ENCODE data around the gene MTG1.
"Not testable (repeated sequence)": the region's sequence is repeated elsewhere in the genome, so short reads cannot be mapped to it uniquely, and the experiment has no call there.

The MTG1 gene

DNA sequence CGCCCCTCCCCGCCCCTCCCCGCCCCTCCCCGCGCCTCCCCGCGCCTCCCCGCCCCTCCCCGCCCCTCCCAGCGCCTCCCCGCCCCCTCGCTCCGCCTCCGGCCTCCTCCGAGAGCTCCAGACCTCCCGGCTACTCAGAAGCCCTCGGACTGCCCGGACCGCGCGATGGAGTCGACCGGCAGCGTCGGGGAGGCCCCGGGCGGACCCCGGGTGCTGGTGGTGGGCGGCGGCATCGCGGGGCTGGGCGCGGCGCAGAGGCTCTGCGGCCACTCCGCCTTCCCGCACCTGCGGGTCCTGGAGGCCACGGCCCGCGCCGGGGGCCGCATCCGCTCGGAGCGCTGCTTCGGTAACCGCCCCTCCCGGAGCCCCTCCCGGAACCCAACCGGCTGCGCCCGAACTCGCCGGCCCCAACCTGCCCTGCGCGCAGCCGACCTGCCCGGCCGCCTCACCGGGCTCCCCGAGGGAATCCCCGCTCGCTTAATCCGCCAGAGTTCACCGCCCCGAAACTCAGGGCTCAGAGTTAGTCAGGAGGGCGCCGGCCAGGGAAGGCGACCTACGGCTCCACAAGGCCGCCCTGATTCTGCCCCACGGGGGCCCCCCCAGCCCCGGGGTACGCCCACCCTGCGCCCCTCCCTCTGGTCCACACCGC lies 14.7 kb upstream of the MTG1 start, which contains the start of gene PAOX:
Gene PAOX (plus strand): TSS at position 111 of the 649 bp plus-strand sequence. CDS start 55 bp downstream, at position 166.
- peak; percentile 48 for DNase-seq (ENCODE audit: low read depth)
- H3K4me3 ChIP-seq (ENCODE audit: control insufficient read depth, low read depth, low read length) = peak within 1 kb of the TSS; percentile 63
- no peak for TF ChIP-seq CTCF (conservative IDR thresholded peaks at IDR 0.05; ENCODE audit: control insufficient read depth, insufficient read depth, low read depth, low read length)

- DNase-seq (ENCODE audit: low read depth) = no peak
- peak overlapping the region; percentile 33 for H3K4me3 ChIP-seq (ENCODE audit: control insufficient read depth, low read depth, low read length)
- no peak for TF ChIP-seq CTCF (conservative IDR thresholded peaks at IDR 0.05; ENCODE audit: control insufficient read depth, insufficient read depth, low read depth, low read length)
Observed at GRCh38 chr10:133379801-133380666, 13.9 kb upstream of the MTG1 start.

- H3K4me3 ChIP-seq (ENCODE audit: control insufficient read depth, low read depth, low read length) = no peak overlapping the region
- no peak for TF ChIP-seq CTCF (conservative IDR thresholded peaks at IDR 0.05; ENCODE audit: control insufficient read depth, insufficient read depth, low read depth, low read length)
Observed at GRCh38 chr10:133381036-133381435, 12.9 kb upstream of the MTG1 start.

DNA sequence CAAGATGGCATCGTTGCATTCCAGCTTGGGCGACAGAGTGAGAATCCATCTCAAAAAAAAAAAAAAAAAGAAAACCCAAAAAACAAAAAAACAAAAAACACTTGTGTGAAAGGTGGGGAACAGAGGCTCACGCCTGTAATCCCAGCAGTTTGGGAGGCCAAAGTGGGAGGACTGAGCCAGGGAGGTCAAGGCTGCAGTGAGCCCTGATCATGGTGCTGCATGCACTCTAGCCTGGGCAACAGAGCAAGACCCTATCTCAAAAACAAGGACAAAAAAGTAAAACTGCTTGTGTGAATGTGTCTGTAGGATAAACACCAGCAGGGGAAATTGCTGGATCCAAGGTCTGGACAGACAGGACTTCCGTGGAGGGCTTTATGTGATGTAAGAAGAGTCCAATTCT lies 10.4 kb upstream of the MTG1 start:
- no peak overlapping the region for H3K4me3 ChIP-seq (ENCODE audit: control insufficient read depth, low read depth, low read length)
- no peak for DNase-seq (ENCODE audit: low read depth)
- TF ChIP-seq CTCF (conservative IDR thresholded peaks at IDR 0.05; ENCODE audit: control insufficient read depth, insufficient read depth, low read depth, low read length) = no peak

More at GRCh38 chr10:133381036-133381435, 12.9 kb upstream of the MTG1 start:
- no peak for DNase-seq (ENCODE audit: low read depth)

DNA sequence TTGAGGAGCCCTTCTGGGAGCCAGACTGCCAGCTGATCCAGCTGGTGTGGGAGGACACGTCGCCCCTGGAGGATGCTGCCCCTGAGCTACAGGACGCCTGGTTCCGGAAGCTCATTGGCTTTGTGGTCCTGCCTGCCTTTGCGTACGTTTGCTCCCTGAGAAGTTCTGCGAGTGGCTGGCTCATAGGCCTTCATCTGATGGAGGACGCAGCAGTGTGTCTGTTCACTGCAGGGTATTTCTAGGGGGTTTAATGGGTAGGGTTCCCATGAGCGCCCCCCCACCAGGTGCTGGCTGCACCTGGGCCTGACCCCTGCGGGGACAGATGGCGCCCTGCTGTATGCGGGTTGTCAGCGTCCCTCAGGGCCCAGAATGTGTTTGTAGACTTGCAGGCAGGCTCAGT lies 9.9 kb upstream of the MTG1 start:
- no peak for TF ChIP-seq CTCF (conservative IDR thresholded peaks at IDR 0.05; ENCODE audit: control insufficient read depth, insufficient read depth, low read depth, low read length)
- no peak for DNase-seq (ENCODE audit: low read depth)
- no peak overlapping the region for H3K4me3 ChIP-seq (ENCODE audit: control insufficient read depth, low read depth, low read length)

GRCh38 chr10:133385214-133385613 lies 8.7 kb upstream of the MTG1 start:
- no peak overlapping the region for H3K4me3 ChIP-seq (ENCODE audit: control insufficient read depth, low read depth, low read length)
- no peak for DNase-seq (ENCODE audit: low read depth)
- TF ChIP-seq CTCF (conservative IDR thresholded peaks at IDR 0.05; ENCODE audit: control insufficient read depth, insufficient read depth, low read depth, low read length) = no peak

- H3K4me3 ChIP-seq (ENCODE audit: control insufficient read depth, low read depth, low read length); DNase-seq (ENCODE audit: low read depth): not testable (repeated sequence)
Observed at GRCh38 chr10:133386951-133387350, 7.0 kb upstream of the MTG1 start.
